Esophagus (tissue), 2 donors: ENCODE measurements around the gene AK5. TPM values are rescaled to one million over a fixed set of nuclear protein-coding genes. Genes with fewer than 3 reads are reported as not detected.
"Not testable (repeated sequence)": the region's sequence is repeated elsewhere in the genome, so short reads cannot be mapped to it uniquely, and the experiment has no call there.

ENCODE experiments used
- H3K27ac ChIP-seq, 2 donors: one replicate each; pipeline ENCODE4 v1.5.1; 2013; ENCODE audit warnings: low read depth in 2 of 2, mild to moderate bottlenecking in 2 of 2, inconsistent platforms in 1 of 2, low read length in 1 of 2, moderate library complexity in 1 of 2
- H3K27me3 ChIP-seq, 2 donors: one replicate each; pipeline ENCODE4 v1.6.1; 2013; ENCODE audit warnings: low read length in 2 of 2, control low read depth in 1 of 2, mild to moderate bottlenecking in 1 of 2; ENCODE audit not compliant: insufficient read depth in 2 of 2, control insufficient read depth in 1 of 2
- H3K36me3 ChIP-seq, 2 donors: one replicate each; pipeline ENCODE4 v1.6.1; 2013; ENCODE audit warnings: low read length in 1 of 2; ENCODE audit not compliant: control insufficient read depth in 2 of 2, insufficient read depth in 2 of 2
- H3K4me1 ChIP-seq, 2 donors: one replicate each; pipeline ENCODE4 v1.6.1; 2013; ENCODE audit warnings: low read length in 1 of 2; ENCODE audit not compliant: control insufficient read depth in 2 of 2, insufficient read depth in 2 of 2
- H3K4me3 ChIP-seq, 2 donors: one replicate each; pipeline ENCODE4 v1.5.1; 2013; ENCODE audit warnings: low read length in 2 of 2, mild to moderate bottlenecking in 2 of 2, low read depth in 1 of 2, moderate library complexity in 1 of 2
- H3K9me3 ChIP-seq, 2 donors: one replicate each; pipeline ENCODE4 v1.6.1; 2013; ENCODE audit warnings: mild to moderate bottlenecking in 2 of 2, low read depth in 1 of 2, low read length in 1 of 2, moderate library complexity in 1 of 2; ENCODE audit not compliant: control insufficient read depth in 2 of 2, insufficient read depth in 1 of 2
- WGBS, 2 donors: extraction: QIAGEN DNeasy Blood & Tissue Kit; methylation state at CpG; one replicate each; pipeline ENCODE4 v1.1.7; 2013; 5-methylcytosine and 5-hydroxymethylcytosine counted together
- polyA plus RNA-seq, 2 donors: library from polyadenylated mRNA; stranded (reverse); fragments of 200-250 nt; gene quantifications; one replicate each; pipeline ENCODE4 v1.2.3, GENCODE V29; 2013
- donor health status: healthy with polysubstance abuse.
- donor health status: Bipolar disorder and iron deficiency.

Gene AK5
- polyA plus RNA-seq, 2 donors: 0.11 to 0.16 TPM

- Histone ChIP-seq H3K36me3 (no peaks in the 10 kb centered on the region), H3K27ac (no peak overlapping the region), H3K9me3 (no peaks in the 10 kb centered on the region), H3K27me3 (no peaks in the 10 kb centered on the region), H3K4me3 (no peak overlapping the region), H3K4me1 (no peaks in the 10 kb centered on the region)
- WGBS, 2 donors: 69 to 79% methylated on average over 3 of the region's 3 CpGs
These were observed 29.1 kb downstream of the AK5 start for GRCh38 chr1:77310924-77311323.

GRCh38 chr1:77312364-77312763 is 30.5 kb downstream of the AK5 start:
- WGBS, 2 donors: 82 to 89% methylated on average over 5 of the region's 5 CpGs
- not testable (repeated sequence) for H3K36me3 ChIP-seq, H3K4me1 ChIP-seq, H3K27me3 ChIP-seq, H3K27ac ChIP-seq, H3K9me3 ChIP-seq, H3K4me3 ChIP-seq

GRCh38 chr1:77313491-77313890 is 31.7 kb downstream of the AK5 start:
- Histone ChIP-seq H3K4me3 (no peak overlapping the region), H3K4me1 (no peaks in the 10 kb centered on the region), H3K36me3 (no peaks in the 10 kb centered on the region), H3K27ac (no peak overlapping the region), H3K9me3 (no peaks in the 10 kb centered on the region), H3K27me3 (no peaks in the 10 kb centered on the region)
- WGBS, 2 donors: 59 to 60% methylated on average over 8 of the region's 8 CpGs

- H3K27ac ChIP-seq: no peak overlapping the region
- no peak overlapping the region for H3K4me3 ChIP-seq
- no peaks in the 10 kb centered on the region for H3K4me1 ChIP-seq
- no peaks in the 10 kb centered on the region for H3K36me3 ChIP-seq
- H3K9me3 ChIP-seq: no peaks in the 10 kb centered on the region
- no peaks in the 10 kb centered on the region for H3K27me3 ChIP-seq
- WGBS, 2 donors: 64 to 71% methylated on average over 1 of the region's 1 CpG
These were observed 34.2 kb downstream of the AK5 start for GRCh38 chr1:77316006-77316405.

GRCh38 chr1:77316966-77317365 is 35.1 kb downstream of the AK5 start:
- H3K9me3 ChIP-seq: no peaks in the 10 kb centered on the region
- WGBS, 2 donors: 57 to 80% methylated on average over 3 of the region's 3 CpGs
- no peaks in the 10 kb centered on the region for H3K4me1 ChIP-seq
- H3K36me3 ChIP-seq: no peaks in the 10 kb centered on the region
- H3K27me3 ChIP-seq: no peaks in the 10 kb centered on the region
- H3K4me3 ChIP-seq: no peak overlapping the region
- no peak overlapping the region for H3K27ac ChIP-seq

- Histone ChIP-seq H3K27ac (no peak overlapping the region), H3K36me3 (no peaks in the 10 kb centered on the region), H3K4me1 (no peaks in the 10 kb centered on the region), H3K27me3 (no peaks in the 10 kb centered on the region), H3K9me3 (no peaks in the 10 kb centered on the region), H3K4me3 (no peak overlapping the region)
- 72 to 86% methylated on average over 1 of the region's 1 CpG for WGBS, 2 donors
These were observed 37.4 kb downstream of the AK5 start for GRCh38 chr1:77319036-77319705.

- H3K27me3 ChIP-seq: no peaks in the 10 kb centered on the region
- WGBS, 2 donors: 51 to 54% methylated on average over 6 of the region's 6 CpGs
- no peaks in the 10 kb centered on the region for H3K4me1 ChIP-seq
- H3K9me3 ChIP-seq: no peaks in the 10 kb centered on the region
- H3K27ac ChIP-seq: no peak overlapping the region
- no peaks in the 10 kb centered on the region for H3K36me3 ChIP-seq
- H3K4me3 ChIP-seq: no peak overlapping the region
These were observed 40.5 kb downstream of the AK5 start for GRCh38 chr1:77322061-77322900.

- Histone ChIP-seq H3K27ac (no peak overlapping the region), H3K36me3 (no peaks in the 10 kb centered on the region), H3K4me3 (no peak overlapping the region), H3K9me3 (no peaks in the 10 kb centered on the region), H3K27me3 (no peaks in the 10 kb centered on the region), H3K4me1 (no peaks in the 10 kb centered on the region)
- WGBS, 2 donors: 89 to 91% methylated on average over 2 of the region's 2 CpGs
These were observed 51.7 kb downstream of the AK5 start for GRCh38 chr1:77333501-77333900.

GRCh38 chr1:77336729-77337128 is 54.9 kb downstream of the AK5 start:
- H3K9me3 ChIP-seq: no peaks in the 10 kb centered on the region
- H3K36me3 ChIP-seq: no peaks in the 10 kb centered on the region
- no peaks in the 10 kb centered on the region for H3K27me3 ChIP-seq
- no peaks in the 10 kb centered on the region for H3K4me1 ChIP-seq
- H3K4me3 ChIP-seq: no peak overlapping the region
- H3K27ac ChIP-seq: no peak overlapping the region

- no peaks in the 10 kb centered on the region for H3K4me1 ChIP-seq
- 88 to 89% methylated on average over 1 of the region's 1 CpG for WGBS, 2 donors
- no peaks in the 10 kb centered on the region for H3K36me3 ChIP-seq
- H3K9me3 ChIP-seq: no peaks in the 10 kb centered on the region
- H3K27ac ChIP-seq: no peak overlapping the region
- no peaks in the 10 kb centered on the region for H3K27me3 ChIP-seq
- H3K4me3 ChIP-seq: no peak overlapping the region
These were observed 57.5 kb downstream of the AK5 start for GRCh38 chr1:77339326-77339725.
